H1 (cell line): ENCODE data around the gene CNDP1. TPM values are rescaled to one million over a fixed set of nuclear protein-coding genes. Genes with fewer than 3 reads are reported as not detected.

Experiments
- CTBP2 ChIP-seq: IDR thresholded peaks from 2 replicates; pipeline ENCODE4 v1.7.0; 2011; ENCODE audit warnings: borderline replicate concordance, mild to moderate bottlenecking, moderate library complexity, mixed read lengths, low read length; ENCODE audit not compliant: insufficient read depth, insufficient read length
- RAD21 ChIP-seq, 2 experiments: IDR thresholded peaks in 1 of 2; conservative IDR thresholded peaks in 1 of 2; 2 replicates each; pipeline ENCODE4 v1.6.1; 2011; ENCODE audit warnings: low read depth in 2 of 2, low read length in 2 of 2, improper control_type of control experiment in 1 of 2, inconsistent platforms in 1 of 2, mild to moderate bottlenecking in 1 of 2, moderate library complexity in 1 of 2
- TAF7 ChIP-seq: optimal IDR thresholded peaks from 2 replicates; pipeline ENCODE3; 2011; ENCODE audit warnings: low read depth, mild to moderate bottlenecking, inconsistent platforms, low read length, moderate library complexity, borderline replicate concordance
- polyA plus RNA-seq, 7 experiments: library from polyadenylated mRNA; depleted of rRNA in 3 of 7; stranded (reverse) in 5 of 7; unstranded in 2 of 7; fragments of >200 nt in 5 of 7; fragments of 200-250 nt in 2 of 7; gene quantifications; 1 replicate in 5 of 7; 2 replicates in 1 of 7; 4 replicates in 1 of 7; pipeline versions ENCODE4 v1.2.1 to v1.2.3, GENCODE V29; 2011 to 2013; ENCODE audit warnings: missing spikeins in 2 of 7, mixed read lengths in 2 of 7
- total RNA-seq: library from RNA; stranded (reverse); fragmentation: NEBNext Ultra II Directional; extraction: Animal tissue kit (Norgen Biotek cat#: 25700); gene quantifications from 2 replicates; pipeline ENCODE4 v1.2.1, GENCODE V29; 2021

CNDP1 gene
- total and polyA plus RNA-seq, 2 of the 8 experiments (the other 6 are each of a cell fraction or from before 2014, with no cell fraction given): 0.09 TPM; not detected in 1

GRCh38 chr18:74539289-74539688, 5.0 kb downstream of the CNDP1 start (continued):
- TF ChIP-seq RAD21 (IDR thresholded peaks at IDR 0.05 in 1 of 2, conservative IDR thresholded peaks at IDR 0.05 in 1 of 2; ENCODE audit: low read depth in 2 of 2, low read length in 2 of 2) (no peak), TAF7 (no peak), CTBP2 (no peak)
